Measurements from ENCODE around the gene LHX3.
"Not testable (repeated sequence)": the region's sequence is repeated elsewhere in the genome, so short reads cannot be mapped to it uniquely, and the experiment has no call there.

The LHX3 gene

DNA sequence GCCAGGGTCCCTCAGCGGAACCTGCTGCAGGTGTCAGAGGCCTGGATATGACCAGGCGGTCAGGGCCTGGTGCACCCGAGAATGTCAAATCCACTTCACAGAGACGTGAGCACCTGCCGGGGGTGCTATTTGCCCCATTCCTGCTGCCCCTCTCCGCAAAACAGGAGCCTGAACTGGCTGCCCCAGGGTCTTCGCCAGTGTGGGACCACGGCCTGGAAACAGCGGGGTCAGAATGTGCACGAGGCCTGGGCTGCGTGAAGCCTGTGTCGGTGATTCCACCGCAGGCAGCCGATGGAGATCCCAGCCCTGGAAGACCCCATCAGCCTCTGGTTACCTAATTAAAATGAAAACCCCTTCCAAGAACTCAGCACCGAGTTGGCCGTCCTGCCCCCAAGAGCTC lies 45.1 kb downstream of the LHX3 start:
- Histone ChIP-seq H3K4me1 (ENCODE audit: insufficient read depth, low read length) (peaks cover 13% of the 10 kb centered on the region), H3K4me3 (ENCODE audit: low read length) (no peak overlapping the region), H3K9me3 (ENCODE audit: low read length) (peaks cover 1% of the 10 kb centered on the region), H2AFZ (ENCODE audit: low read depth, low read length) (no peak overlapping the region), H3K36me3 (ENCODE audit: insufficient read depth, low read length) (no peaks in the 10 kb centered on the region), H3K27me3 (ENCODE audit: insufficient read depth, low read length) (peaks cover 59% of the 10 kb centered on the region)

DNA sequence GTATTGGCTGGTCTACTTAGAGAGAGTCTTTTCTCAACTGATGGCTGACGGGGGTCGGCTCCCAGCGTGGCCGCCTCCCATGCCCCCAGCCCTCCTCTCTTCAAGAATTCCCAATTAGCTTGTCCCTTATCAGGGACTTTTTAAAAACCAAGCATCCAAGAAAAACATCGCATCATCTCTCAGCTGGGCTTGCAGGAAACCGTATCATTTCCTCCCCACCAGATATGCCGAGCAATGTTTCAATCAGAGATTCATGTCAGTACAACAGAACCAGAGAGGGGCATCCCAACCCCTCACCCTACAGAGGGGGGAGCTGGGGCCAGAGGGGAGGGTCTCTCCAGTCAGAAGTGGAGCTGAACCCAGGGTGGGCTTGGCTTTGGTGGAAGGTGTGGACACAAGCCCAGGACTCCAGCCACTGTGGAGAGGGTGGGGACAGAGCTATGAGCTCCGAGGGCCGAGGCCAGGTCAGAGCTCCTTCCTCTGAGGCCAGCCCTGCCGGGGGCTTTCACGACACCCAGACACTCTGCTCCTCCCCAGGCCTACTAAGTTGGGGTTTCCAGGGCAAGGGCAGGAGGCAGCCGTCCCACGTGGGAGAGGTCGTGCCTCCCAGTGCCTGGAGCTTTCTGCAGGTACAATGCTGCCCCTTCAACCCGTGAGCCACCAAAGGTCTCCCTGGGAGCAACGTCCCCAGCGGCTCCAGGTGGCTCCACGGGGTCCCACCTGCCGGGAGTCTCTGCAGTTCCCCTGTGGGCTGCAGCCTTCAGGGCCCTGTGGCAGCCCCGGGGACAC lies 47.3 kb downstream of the LHX3 start:
- H3K4me3 ChIP-seq (ENCODE audit: low read length): no peak overlapping the region
- H3K4me1 ChIP-seq (ENCODE audit: insufficient read depth, low read length): peaks cover 13% of the 10 kb centered on the region
- H2AFZ ChIP-seq (ENCODE audit: low read depth, low read length): no peak overlapping the region
- H3K9me3 ChIP-seq (ENCODE audit: low read length): no peaks in the 10 kb centered on the region
- H3K36me3 ChIP-seq (ENCODE audit: insufficient read depth, low read length): no peaks in the 10 kb centered on the region
- H3K27me3 ChIP-seq (ENCODE audit: insufficient read depth, low read length): peaks cover 67% of the 10 kb centered on the region

DNA sequence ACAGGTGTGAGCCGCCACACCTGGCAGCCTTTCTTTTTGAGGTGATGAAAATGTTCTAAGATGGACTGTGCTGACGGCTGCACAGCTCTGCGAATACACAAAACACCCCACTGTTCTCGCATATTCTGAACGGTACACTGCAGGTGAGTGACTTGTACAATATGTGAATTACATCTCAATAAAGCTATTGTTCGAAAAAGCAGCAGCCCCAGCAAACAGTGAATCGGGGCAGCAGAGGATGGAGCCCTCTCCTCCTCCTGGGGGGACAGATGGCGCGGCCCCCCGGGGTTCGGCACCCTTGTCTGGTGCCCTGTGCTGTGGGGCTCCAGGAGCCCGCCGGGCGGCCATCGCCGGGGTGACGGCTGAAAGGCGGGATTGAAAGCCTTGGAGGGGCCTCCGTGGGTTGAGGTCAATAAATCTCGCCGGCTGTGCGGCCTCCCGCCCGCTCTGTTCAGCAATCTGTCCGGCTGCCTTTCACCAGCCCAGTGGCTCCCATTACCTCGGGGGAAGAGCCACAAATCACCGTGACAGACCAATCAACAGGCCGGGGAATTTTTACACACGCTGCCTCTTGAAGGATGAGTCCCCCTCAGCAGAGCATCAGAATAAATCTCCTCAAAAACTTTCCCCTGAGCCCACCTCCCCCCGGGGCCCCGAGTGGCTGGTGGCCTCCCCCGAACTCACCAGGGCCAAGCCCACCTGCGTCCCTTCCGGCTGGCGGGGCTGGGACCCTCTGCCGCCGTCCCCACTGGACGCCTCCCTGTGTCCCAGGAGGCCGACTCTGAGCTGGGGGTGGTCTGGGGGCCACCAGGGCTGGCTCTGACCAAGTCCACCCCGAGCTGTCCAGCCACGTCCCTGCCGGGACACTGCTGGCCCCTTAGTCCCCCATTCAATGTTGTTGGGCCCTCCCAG lies 48.5 kb downstream of the LHX3 start:
- peaks cover 79% of the 10 kb centered on the region for H3K27me3 ChIP-seq (ENCODE audit: insufficient read depth, low read length)
- no peaks in the 10 kb centered on the region for H3K9me3 ChIP-seq (ENCODE audit: low read length)
- no peaks in the 10 kb centered on the region for H3K36me3 ChIP-seq (ENCODE audit: insufficient read depth, low read length)
- H3K4me1 ChIP-seq (ENCODE audit: insufficient read depth, low read length): peaks cover 18% of the 10 kb centered on the region
- H2AFZ ChIP-seq (ENCODE audit: low read depth, low read length): no peak overlapping the region
- H3K4me3 ChIP-seq (ENCODE audit: low read length): no peak overlapping the region

DNA sequence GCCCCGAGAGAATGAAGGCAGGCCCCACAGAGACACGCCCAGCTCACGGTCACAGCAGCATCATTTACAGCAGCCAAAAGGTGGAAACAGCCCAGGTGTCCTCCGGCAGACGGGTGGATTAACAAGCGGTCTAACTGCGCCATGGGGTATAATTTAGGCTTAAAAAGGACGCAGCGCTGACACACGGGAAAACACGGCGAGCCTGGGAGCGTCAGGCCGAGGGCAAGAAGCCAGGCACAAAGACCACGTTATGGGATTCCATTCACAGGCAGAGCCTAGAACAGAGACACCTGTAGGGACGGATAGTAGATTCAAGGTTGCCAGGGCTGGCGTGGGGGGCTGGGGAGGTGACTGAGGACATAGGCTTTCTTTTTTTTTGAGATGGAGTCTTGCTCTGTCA lies 49.4 kb downstream of the LHX3 start:
- Histone ChIP-seq H3K36me3 (ENCODE audit: insufficient read depth, low read length) (no peaks in the 10 kb centered on the region), H2AFZ (ENCODE audit: low read depth, low read length) (no peak overlapping the region), H3K27me3 (ENCODE audit: insufficient read depth, low read length) (peaks cover 79% of the 10 kb centered on the region), H3K9me3 (ENCODE audit: low read length) (no peaks in the 10 kb centered on the region), H3K4me3 (ENCODE audit: low read length) (no peak overlapping the region), H3K4me1 (ENCODE audit: insufficient read depth, low read length) (peaks cover 23% of the 10 kb centered on the region)

DNA sequence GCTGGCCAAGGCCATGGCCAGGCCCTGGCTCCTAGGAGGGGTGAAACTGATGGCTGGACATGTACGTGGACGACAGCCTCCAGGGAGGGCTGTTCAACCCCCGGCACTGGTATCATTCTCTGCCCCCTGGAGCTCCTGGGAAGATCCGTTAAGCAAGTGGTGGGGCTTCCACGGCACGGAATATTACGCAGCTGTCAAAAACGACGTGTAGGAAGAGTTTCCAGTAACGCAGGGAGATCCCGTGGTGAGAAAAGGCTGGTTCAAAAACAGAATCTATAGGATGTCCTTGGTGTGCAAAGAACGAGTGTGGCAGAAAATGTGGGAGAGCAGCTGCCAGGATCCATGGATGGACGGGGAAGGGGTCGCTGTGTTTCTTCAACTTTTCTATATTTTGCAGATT lies 50.0 kb downstream of the LHX3 start:
- H3K9me3 ChIP-seq (ENCODE audit: low read length): no peaks in the 10 kb centered on the region
- no peaks in the 10 kb centered on the region for H3K36me3 ChIP-seq (ENCODE audit: insufficient read depth, low read length)
- H3K27me3 ChIP-seq (ENCODE audit: insufficient read depth, low read length): peaks cover 77% of the 10 kb centered on the region
- no peak overlapping the region for H3K4me3 ChIP-seq (ENCODE audit: low read length)
- no peak overlapping the region for H2AFZ ChIP-seq (ENCODE audit: low read depth, low read length)
- peaks cover 19% of the 10 kb centered on the region for H3K4me1 ChIP-seq (ENCODE audit: insufficient read depth, low read length)

DNA sequence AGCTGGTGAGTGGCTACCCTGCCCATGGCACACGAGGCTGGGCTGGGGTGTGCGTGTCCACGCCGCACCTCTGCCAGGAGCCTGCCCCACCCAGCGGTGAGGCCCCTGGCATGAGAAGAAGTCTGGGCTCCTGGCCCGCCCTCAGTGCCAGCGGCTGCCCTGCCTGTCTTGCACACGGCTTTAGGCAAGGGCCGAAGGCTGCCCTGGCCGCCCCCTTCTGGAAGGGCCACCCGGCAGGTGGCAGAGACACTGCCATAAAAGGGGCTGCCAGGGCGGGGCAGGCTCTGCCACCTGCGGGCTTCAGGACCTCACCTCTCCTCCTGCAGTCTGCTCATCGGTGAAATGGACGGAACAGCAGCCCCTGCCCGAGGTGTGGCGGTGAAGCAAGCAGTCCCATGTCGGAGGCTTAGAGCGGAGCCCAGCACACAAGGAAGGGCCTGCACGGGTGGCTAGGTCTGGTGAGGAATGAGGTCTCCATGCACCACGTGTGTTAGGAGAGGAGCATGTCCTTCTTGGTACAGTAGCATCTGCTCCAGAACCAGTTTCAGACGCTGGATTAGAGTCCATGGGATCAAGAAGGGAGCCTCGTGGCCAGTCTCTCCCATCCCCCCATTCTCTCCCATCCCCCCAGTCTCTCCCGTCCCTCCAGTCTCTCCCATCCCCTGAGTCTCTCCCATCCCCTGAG lies 51.4 kb downstream of the LHX3 start:
- Histone ChIP-seq H3K36me3 (ENCODE audit: insufficient read depth, low read length) (no peaks in the 10 kb centered on the region), H3K4me1 (ENCODE audit: insufficient read depth, low read length) (peaks cover 25% of the 10 kb centered on the region), H3K4me3 (ENCODE audit: low read length) (no peak overlapping the region), H3K9me3 (ENCODE audit: low read length) (no peaks in the 10 kb centered on the region), H2AFZ (ENCODE audit: low read depth, low read length) (no peak overlapping the region), H3K27me3 (ENCODE audit: insufficient read depth, low read length) (peaks cover 71% of the 10 kb centered on the region)

DNA sequence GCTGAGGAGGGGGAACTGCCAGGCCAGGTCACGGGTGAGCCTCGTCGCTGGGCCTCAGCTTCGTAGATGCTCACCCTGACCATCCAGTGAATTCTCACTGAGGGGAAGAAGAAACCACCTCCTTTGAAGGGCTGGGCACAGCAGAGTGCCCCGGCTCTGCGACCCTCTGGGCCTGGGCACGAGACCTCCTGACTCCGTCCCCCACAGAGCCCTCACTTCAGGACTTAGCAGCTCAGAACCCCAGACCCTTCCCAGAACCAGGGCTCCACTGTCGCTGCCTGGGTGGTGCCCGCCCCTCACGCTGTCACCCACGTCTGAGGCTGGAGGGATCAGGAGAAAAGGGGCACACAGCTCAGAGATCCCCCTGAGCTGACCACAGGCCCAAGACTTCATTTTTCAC lies 52.0 kb downstream of the LHX3 start:
- no peak overlapping the region for H3K4me3 ChIP-seq (ENCODE audit: low read length)
- no peak overlapping the region for H2AFZ ChIP-seq (ENCODE audit: low read depth, low read length)
- H3K9me3 ChIP-seq (ENCODE audit: low read length): no peaks in the 10 kb centered on the region
- peaks cover 31% of the 10 kb centered on the region for H3K4me1 ChIP-seq (ENCODE audit: insufficient read depth, low read length)
- H3K36me3 ChIP-seq (ENCODE audit: insufficient read depth, low read length): no peaks in the 10 kb centered on the region
- H3K27me3 ChIP-seq (ENCODE audit: insufficient read depth, low read length): peaks cover 66% of the 10 kb centered on the region

DNA sequence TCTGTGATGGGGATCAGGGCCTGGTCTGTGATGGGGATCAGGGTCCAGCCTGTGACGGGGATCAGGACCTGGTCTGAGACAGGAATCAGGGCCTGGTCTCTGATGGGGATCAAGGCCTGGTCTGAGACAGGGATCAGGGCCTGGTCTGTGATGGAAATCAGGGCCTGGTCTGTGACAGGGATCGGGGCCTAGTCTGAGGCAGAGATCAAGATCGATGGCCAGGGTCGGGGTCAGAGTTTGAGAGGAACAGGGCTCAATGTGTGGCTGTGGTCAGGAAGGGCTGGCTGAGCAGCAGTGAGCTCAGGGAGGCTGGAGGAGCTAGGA lies 52.4 kb downstream of the LHX3 start:
- H2AFZ ChIP-seq (ENCODE audit: low read depth, low read length): no peak overlapping the region
- H3K9me3 ChIP-seq (ENCODE audit: low read length): no peaks in the 10 kb centered on the region
- H3K27me3 ChIP-seq (ENCODE audit: insufficient read depth, low read length): peaks cover 61% of the 10 kb centered on the region
- H3K4me3 ChIP-seq (ENCODE audit: low read length): no peak overlapping the region
- no peaks in the 10 kb centered on the region for H3K36me3 ChIP-seq (ENCODE audit: insufficient read depth, low read length)
- H3K4me1 ChIP-seq (ENCODE audit: insufficient read depth, low read length): peaks cover 32% of the 10 kb centered on the region

DNA sequence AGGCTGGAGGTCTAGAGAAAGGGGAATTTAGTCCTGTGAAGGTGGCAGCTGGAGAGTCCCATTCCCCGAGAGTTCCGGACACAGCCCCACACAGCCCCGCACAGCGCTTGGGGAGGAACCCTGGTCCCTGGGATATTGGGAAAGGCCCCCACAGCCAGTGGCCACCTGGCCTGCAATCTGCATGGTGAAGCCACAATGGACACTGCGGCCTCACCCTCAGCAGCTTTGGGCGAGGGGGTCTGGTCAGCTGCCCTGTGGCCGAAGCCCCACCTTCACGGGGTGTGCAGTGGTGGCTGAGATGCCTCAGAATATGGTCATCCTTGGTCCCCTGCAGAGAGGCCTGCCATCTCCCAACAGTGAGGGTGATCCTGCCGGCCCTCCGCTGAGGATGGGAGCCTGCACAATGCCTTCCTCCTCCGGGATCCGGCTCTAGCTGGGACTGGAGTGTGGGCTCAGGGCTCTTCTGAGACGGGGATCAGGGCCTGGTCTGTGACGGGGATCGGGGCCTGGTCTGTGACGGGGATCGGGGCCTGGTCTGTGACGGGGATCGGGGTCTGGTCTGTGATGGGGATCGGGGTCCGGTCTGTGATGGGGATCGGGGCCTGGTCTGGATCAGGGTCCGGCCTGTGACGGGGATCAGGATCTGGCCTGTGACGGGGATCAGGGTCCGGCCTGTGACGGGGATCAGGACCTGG lies 52.9 kb downstream of the LHX3 start:
- no peaks in the 10 kb centered on the region for H3K9me3 ChIP-seq (ENCODE audit: low read length)
- peaks cover 32% of the 10 kb centered on the region for H3K4me1 ChIP-seq (ENCODE audit: insufficient read depth, low read length)
- peaks cover 57% of the 10 kb centered on the region for H3K27me3 ChIP-seq (ENCODE audit: insufficient read depth, low read length)
- no peaks in the 10 kb centered on the region for H3K36me3 ChIP-seq (ENCODE audit: insufficient read depth, low read length)
- H2AFZ ChIP-seq (ENCODE audit: low read depth, low read length): no peak overlapping the region
- no peak overlapping the region for H3K4me3 ChIP-seq (ENCODE audit: low read length)

DNA sequence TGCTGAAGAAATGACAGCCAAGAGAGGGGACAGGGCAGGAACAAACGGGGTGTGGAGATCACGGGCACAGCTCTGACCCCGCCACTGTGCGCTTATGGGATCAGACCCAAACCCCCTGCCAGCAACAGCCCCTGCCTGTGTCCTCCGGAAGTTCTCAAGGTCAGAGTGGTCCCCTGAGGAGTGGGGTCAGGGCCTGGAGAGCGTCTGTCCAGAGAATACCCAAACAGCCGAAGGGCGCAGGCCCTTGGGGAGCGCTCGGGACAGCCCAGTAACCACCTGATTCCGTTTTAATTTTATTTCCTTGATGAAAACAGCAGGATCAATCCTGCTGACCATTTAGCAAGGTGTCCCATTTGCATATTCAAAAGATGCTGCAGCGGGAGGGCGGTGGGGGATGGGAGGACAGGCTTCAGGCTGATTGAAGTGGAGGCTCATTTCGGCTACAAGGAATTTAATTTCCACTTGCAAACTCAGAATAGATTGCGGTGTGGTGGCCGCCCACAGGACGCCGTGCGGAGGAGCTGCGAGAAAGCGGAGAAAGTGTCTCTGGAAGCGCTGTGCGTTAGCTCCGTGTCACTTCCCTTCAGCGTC lies 53.6 kb downstream of the LHX3 start:
- H2AFZ ChIP-seq (ENCODE audit: low read depth, low read length): no peak overlapping the region
- peaks cover 26% of the 10 kb centered on the region for H3K4me1 ChIP-seq (ENCODE audit: insufficient read depth, low read length)
- H3K9me3 ChIP-seq (ENCODE audit: low read length): no peaks in the 10 kb centered on the region
- peaks cover 58% of the 10 kb centered on the region for H3K27me3 ChIP-seq (ENCODE audit: insufficient read depth, low read length)
- H3K36me3 ChIP-seq (ENCODE audit: insufficient read depth, low read length): no peaks in the 10 kb centered on the region
- H3K4me3 ChIP-seq (ENCODE audit: low read length): no peak overlapping the region

DNA sequence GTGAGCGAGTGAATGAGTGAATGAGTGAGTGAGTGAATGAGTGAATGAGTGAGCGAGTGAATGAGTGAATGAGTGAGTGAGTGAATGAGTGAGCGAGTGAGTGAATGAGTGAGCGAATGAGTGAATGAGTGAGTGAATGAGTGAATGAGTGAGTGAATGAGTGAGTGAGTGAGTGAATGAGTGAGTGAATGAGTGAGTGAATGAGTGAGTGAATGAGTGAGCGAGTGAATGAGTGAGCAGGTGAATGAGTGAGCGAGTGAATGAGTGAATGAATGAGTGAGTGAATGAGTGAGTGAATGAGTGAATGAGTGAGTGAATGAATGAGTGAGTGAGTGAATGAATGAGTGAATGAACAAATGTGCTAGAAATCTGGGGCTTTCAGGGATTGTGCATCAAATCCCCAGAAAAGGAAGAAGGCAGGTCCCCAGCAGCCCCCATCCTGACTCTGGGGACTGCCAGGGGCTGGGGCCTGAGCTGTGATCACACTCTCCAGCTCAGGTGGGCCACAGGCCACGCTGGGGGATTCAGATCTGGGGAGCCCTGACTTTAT lies 54.2 kb downstream of the LHX3 start:
- H3K36me3 ChIP-seq (ENCODE audit: insufficient read depth, low read length); H3K4me3 ChIP-seq (ENCODE audit: low read length); H3K9me3 ChIP-seq (ENCODE audit: low read length); H2AFZ ChIP-seq (ENCODE audit: low read depth, low read length): not testable (repeated sequence)
- Histone ChIP-seq H3K4me1 (ENCODE audit: insufficient read depth, low read length) (peaks cover 24% of the 10 kb centered on the region), H3K27me3 (ENCODE audit: insufficient read depth, low read length) (peaks cover 60% of the 10 kb centered on the region)

DNA sequence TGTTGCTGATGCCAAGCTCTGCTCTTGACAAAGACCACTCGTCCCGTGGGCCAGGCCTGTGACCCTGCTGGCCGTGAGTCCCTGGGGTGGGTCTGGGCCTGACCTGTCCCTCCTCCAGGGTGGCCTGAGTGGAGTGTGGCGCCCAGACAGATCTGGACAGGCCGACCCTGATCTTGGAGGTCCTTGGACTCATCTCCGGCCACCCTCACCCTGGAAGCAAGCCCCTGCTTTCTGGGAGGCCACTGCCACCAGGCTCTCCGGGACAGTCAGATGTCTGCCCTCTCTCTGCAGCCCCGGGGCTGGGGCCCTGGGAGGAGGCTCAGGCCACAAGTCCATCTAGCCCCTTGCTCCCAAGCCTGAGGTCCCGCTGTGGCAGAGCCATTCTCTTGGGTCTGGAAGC lies 55.1 kb downstream of the LHX3 start:
- H3K4me1 ChIP-seq (ENCODE audit: insufficient read depth, low read length): peaks cover 24% of the 10 kb centered on the region
- H3K9me3 ChIP-seq (ENCODE audit: low read length): no peaks in the 10 kb centered on the region
- no peaks in the 10 kb centered on the region for H3K36me3 ChIP-seq (ENCODE audit: insufficient read depth, low read length)
- H3K27me3 ChIP-seq (ENCODE audit: insufficient read depth, low read length): peaks cover 60% of the 10 kb centered on the region
- H3K4me3 ChIP-seq (ENCODE audit: low read length): no peak overlapping the region
- no peak overlapping the region for H2AFZ ChIP-seq (ENCODE audit: low read depth, low read length)
